Neural progenitor cell (in vitro differentiated cells): ENCODE results near the gene FBXW7.

Source experiments
- EZH2 ChIP-seq: fragments of 200-600 bp; sonication (generic); IDR thresholded peaks from 2 replicates; pipeline ENCODE4 v1.6.1; 2017; ENCODE audit warnings: antibody characterized with exemption, mild to moderate bottlenecking, moderate library complexity
- TF ChIP-seq, protein P1 (sequence below): fragments of 200-600 bp; sonication (generic); IDR thresholded peaks from 2 replicates; pipeline ENCODE4 v1.5.1; 2017; ENCODE audit warnings: antibody characterized with exemption, mild to moderate bottlenecking

DNA sequence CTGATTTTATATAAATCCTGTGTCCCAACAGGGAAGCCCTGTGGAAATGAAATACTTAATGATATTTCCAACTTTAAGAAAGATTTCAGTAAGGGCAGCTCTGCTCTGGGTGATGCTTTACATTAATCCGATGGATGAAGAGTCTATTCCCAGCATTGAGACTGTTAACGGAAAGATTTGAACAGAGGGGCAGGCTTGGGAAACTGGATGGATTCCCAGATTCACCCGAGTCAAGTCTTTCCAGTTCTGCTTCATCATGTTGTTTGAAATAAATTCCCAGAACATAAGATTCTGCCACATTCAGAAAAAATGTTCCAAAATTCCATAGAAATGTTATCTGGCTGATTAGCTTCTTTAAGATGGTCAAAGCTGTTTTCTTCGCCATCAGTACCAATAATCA is 246.0 kb downstream of the FBXW7 start:
- TF ChIP-seq, protein P1, sequence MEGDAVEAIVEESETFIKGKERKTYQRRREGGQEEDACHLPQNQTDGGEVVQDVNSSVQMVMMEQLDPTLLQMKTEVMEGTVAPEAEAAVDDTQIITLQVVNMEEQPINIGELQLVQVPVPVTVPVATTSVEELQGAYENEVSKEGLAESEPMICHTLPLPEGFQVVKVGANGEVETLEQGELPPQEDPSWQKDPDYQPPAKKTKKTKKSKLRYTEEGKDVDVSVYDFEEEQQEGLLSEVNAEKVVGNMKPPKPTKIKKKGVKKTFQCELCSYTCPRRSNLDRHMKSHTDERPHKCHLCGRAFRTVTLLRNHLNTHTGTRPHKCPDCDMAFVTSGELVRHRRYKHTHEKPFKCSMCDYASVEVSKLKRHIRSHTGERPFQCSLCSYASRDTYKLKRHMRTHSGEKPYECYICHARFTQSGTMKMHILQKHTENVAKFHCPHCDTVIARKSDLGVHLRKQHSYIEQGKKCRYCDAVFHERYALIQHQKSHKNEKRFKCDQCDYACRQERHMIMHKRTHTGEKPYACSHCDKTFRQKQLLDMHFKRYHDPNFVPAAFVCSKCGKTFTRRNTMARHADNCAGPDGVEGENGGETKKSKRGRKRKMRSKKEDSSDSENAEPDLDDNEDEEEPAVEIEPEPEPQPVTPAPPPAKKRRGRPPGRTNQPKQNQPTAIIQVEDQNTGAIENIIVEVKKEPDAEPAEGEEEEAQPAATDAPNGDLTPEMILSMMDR: no peak
- no peak for TF ChIP-seq EZH2
